Calu3 (cell line): ENCODE data around the gene CCM2L. TPM values are rescaled to one million over a fixed set of nuclear protein-coding genes. Genes with fewer than 3 reads are reported as not detected.

Source experiments
- BruUV-seq: library from RNA; stranded (reverse); fragments of 400-500 nt; replicated peaks from 2 replicates; lab custom pipeline; 2021; lab: Mats Ljungman, UMichigan
- CTCF ChIA-PET: fragments of 300-600 bp; sonication (Branson Sonifier 250); formaldehyde crosslinking; loops from one replicate; lab custom pipeline; 2022; ENCODE audit warnings: antibody characterized with exemption; lab: Charles Lee
- DNase-seq: peaks from one replicate; pipeline ENCODE4 v3.0.0; 2022
- H3K27ac Mint-ChIP-seq: one replicate; pipeline ENCODE4 v1.8.0; 2022; ENCODE audit warnings: mixed read lengths; ENCODE audit not compliant: unreplicated experiment
- H3K27me3 Mint-ChIP-seq: one replicate; pipeline ENCODE4 v1.8.0; 2022; ENCODE audit warnings: mixed read lengths; ENCODE audit not compliant: unreplicated experiment
- H3K36me3 Mint-ChIP-seq: one replicate; pipeline ENCODE4 v1.8.0; 2022; ENCODE audit warnings: mild to moderate bottlenecking, moderate library complexity, mixed read lengths; ENCODE audit not compliant: insufficient read depth, unreplicated experiment
- H3K4me1 Mint-ChIP-seq: one replicate; pipeline ENCODE4 v1.8.0; 2022; ENCODE audit warnings: mild to moderate bottlenecking, low read depth, mixed read lengths; ENCODE audit not compliant: unreplicated experiment
- H3K4me3 Mint-ChIP-seq: one replicate; pipeline ENCODE4 v1.8.0; 2022; ENCODE audit warnings: mild to moderate bottlenecking, low read depth, moderate library complexity, mixed read lengths; ENCODE audit not compliant: unreplicated experiment
- H3K9me3 Mint-ChIP-seq: one replicate; pipeline ENCODE4 v1.8.0; 2022; ENCODE audit warnings: low read depth, mixed read lengths; ENCODE audit not compliant: unreplicated experiment
- CTCF ChIP-seq: fragments of 200-600 bp; IDR thresholded peaks from one replicate; pipeline ENCODE4 v1.8.0; 2022; ENCODE audit warnings: antibody characterized with exemption; ENCODE audit not compliant: unreplicated experiment
- intact Hi-C: fragments of 100-400 bp; cut with micrococcal nuclease; formaldehyde crosslinking; loops from one replicate; pipeline ENCODE4 v1.10.0; 2022; ENCODE audit not compliant: unreplicated experiment
- total RNA-seq: library from RNA; stranded (reverse); gene quantifications from 2 replicates; pipeline ENCODE4 v1.2.3, GENCODE V29; 2022

The CCM2L gene
- total RNA-seq, 1 experiment from 2014 or later: not detected

- TF ChIP-seq CTCF: no peak
- Mint-ChIP-seq H3K36me3 (no peaks in the 10 kb centered on the region), H3K9me3 (no peaks in the 10 kb centered on the region), H3K4me3 (no peak overlapping the region), H3K27me3 (peaks cover 97% of the 10 kb centered on the region), H3K4me1 (no peaks in the 10 kb centered on the region), H3K27ac (no peak overlapping the region)
- BruUV-seq: no TSS peak
- no peak for DNase-seq
- intact Hi-C loops: no loop called here
- CTCF ChIA-PET: no interaction called here
These were observed 52.5 kb downstream of the CCM2L start for GRCh38 chr20:32062776-32063170.

GRCh38 chr20:32063695-32064094 is 53.5 kb downstream of the CCM2L start:
- CTCF ChIA-PET: interaction anchor here (0.7 kb wide), 1 partner anchor 468 kb away, joined by 3 read pairs; no protein-coding TSS in a partner anchor
- TF ChIP-seq CTCF: no peak
- H3K27me3 Mint-ChIP-seq: peaks cover 91% of the 10 kb centered on the region
- BruUV-seq: no TSS peak
- intact Hi-C loops: no loop called here
- no peak for DNase-seq
- no peak overlapping the region for H3K4me3 Mint-ChIP-seq
- no peaks in the 10 kb centered on the region for H3K36me3 Mint-ChIP-seq
- no peaks in the 10 kb centered on the region for H3K9me3 Mint-ChIP-seq
- H3K4me1 Mint-ChIP-seq: no peaks in the 10 kb centered on the region
- no peak overlapping the region for H3K27ac Mint-ChIP-seq

GRCh38 chr20:32064667-32065066 is 54.4 kb downstream of the CCM2L start:
- Mint-ChIP-seq H3K4me3 (no peak overlapping the region), H3K9me3 (no peaks in the 10 kb centered on the region), H3K36me3 (no peaks in the 10 kb centered on the region), H3K27ac (no peak overlapping the region), H3K27me3 (peaks cover 90% of the 10 kb centered on the region), H3K4me1 (no peaks in the 10 kb centered on the region)
- intact Hi-C loops: no loop called here
- no peak for DNase-seq
- CTCF ChIA-PET: interaction anchor here (0.6 kb wide), 2 partner anchors 18 to 269 kb away, joined by 4 read pairs; no protein-coding TSS in a partner anchor
- no peak for TF ChIP-seq CTCF
- no TSS peak for BruUV-seq

GRCh38 chr20:32067234-32067821 is 57.1 kb downstream of the CCM2L start:
- H3K9me3 Mint-ChIP-seq: no peaks in the 10 kb centered on the region
- no peak for DNase-seq
- H3K27ac Mint-ChIP-seq: no peak overlapping the region
- TF ChIP-seq CTCF: no peak
- no TSS peak for BruUV-seq
- CTCF ChIA-PET: interaction anchor here (0.6 to 0.9 kb wide), 4 partner anchors 14 to 1710 kb away, joined by 3 to 7 read pairs (median 4); no protein-coding TSS in a partner anchor
- H3K27me3 Mint-ChIP-seq: peaks cover 90% of the 10 kb centered on the region
- H3K4me1 Mint-ChIP-seq: no peaks in the 10 kb centered on the region
- intact Hi-C loops: no loop called here
- no peak overlapping the region for H3K4me3 Mint-ChIP-seq
- H3K36me3 Mint-ChIP-seq: no peaks in the 10 kb centered on the region
